HG03558 (cell line): ENCODE results near the gene MLH1.
A peak's percentile ranks its signal among the peaks of the same experiment; 100 is the strongest.
"Not testable (repeated sequence)": the region's sequence is repeated elsewhere in the genome, so short reads cannot be mapped to it uniquely, and the experiment has no call there.

Experiments
- ATAC-seq: cut with Tn5 transposase; IDR thresholded peaks from one replicate; pipeline ENCODE4 v1.9.1; 2021; ENCODE audit warnings: moderate number of reproducible peaks; ENCODE audit not compliant: unreplicated experiment; ENCODE audit errors: extremely low read depth

The MLH1 gene

DNA sequence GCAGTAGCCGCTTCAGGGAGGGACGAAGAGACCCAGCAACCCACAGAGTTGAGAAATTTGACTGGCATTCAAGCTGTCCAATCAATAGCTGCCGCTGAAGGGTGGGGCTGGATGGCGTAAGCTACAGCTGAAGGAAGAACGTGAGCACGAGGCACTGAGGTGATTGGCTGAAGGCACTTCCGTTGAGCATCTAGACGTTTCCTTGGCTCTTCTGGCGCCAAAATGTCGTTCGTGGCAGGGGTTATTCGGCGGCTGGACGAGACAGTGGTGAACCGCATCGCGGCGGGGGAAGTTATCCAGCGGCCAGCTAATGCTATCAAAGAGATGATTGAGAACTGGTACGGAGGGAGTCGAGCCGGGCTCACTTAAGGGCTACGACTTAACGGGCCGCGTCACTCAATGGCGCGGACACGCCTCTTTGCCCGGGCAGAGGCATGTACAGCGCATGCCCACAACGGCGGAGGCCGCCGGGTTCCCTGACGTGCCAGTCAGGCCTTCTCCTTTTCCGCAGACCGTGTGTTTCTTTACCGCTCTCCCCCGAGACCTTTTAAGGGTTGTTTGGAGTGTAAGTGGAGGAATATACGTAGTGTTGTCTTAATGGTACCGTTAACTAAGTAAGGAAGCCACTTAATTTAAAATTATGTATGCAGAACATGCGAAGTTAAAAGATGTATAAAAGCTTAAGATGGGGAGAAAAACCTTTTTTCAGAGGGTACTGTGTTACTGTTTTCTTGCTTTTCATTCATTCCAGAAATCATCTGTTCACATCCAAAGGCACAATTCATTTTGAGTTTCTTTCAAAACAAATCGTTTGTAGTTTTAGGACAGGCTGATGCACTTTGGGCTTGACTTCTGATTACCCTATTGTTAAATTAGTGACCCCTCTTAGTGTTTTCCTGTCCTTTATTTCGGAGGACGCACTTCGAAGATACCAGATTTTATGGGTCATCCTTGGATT lies at the start of gene MLH1:
MLH1 (plus strand) TSS at position 193 of the 958 bp plus-strand sequence; CDS start at position 223, 30 bp downstream.
- ATAC-seq = peak; percentile 90

DNA sequence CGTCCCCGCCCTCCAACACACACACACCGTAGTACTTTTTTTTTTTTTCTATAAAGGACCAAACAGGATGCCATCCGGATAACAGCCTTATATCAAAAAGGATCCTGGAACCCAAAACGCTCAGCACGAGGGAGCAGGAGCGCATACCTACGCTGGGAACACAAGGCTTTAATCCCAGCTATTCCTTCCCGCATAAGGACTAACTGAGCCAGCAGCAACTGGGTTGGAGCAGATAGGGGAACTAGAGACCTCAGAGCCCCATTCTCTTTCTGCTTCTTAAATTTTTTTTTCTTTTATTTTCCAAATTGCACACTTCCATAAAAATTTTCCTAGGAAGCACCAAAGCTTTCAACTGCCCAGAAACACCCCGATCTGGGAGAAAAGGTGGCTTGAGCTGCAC lies 49.7 kb upstream of the MLH1 start:
- no peak for ATAC-seq

DNA sequence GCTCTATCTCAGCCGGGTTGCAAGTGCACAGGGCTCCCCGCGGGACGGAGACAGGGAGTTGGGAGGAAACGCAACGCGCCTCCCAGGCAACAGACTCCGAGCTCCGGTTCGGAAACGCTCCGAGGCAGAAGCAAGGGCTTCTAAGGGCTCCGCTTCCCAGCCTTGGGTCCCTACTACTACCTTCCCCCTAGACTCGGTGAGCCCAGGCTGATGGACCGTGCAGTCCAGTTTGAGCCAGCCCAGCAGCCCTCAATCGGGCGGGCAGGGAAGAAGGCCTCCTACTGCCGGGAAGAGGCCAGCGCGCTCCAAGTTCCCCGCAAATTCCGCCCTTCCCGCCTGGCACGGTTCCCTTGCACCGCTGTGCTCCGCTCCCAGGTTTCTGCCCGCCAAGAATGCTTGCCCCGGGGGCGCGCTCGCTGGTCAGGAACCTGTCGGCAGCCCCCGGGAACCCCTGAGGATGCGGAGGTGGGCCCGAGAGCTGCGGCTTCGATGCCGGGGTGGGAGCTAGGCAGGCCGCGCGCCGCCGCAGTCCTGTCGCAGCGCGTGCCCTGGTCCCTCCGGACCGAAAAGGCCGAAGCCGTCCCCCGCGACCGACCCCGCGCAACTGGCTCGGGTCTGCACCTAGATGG lies 49.2 kb upstream of the MLH1 start:
- peak; percentile 12 for ATAC-seq

DNA sequence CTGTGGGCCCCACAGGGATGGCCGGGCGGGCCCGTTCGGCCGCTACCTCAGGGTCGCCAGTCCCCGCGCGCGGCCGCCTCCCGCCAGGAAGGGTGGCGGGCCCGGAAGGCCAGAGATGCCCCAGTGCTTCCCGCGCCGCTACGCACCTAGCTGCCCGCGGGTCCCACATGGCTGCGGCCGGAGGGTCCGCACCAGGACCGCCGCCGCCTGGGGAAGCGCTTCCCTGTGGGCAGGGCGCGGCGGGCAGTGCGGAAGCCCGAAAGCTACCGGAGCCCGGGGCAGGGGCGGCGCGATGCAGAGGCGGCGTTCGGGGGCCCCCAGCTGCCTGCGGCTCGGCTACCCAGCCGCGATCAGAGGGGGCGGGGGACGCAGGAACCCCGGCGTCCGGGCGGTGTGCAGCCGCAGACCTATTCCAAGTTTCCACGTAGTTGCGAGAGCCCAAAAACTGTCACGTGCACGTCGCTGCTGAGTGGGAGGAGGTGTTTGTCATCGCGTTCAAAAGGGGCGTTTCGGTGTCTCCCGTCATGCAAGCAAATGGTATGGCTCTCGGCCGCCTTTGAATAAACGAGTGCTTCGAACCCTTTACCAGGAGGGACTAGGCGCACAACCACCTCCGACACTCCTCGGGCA lies 48.6 kb upstream of the MLH1 start, which contains the start of gene TRANK1:
TRANK1 (minus strand) TSS at position 414 of the 630 bp plus-strand sequence; CDS start at position 169, 245 bp downstream.
- peak; percentile 61 for ATAC-seq

DNA sequence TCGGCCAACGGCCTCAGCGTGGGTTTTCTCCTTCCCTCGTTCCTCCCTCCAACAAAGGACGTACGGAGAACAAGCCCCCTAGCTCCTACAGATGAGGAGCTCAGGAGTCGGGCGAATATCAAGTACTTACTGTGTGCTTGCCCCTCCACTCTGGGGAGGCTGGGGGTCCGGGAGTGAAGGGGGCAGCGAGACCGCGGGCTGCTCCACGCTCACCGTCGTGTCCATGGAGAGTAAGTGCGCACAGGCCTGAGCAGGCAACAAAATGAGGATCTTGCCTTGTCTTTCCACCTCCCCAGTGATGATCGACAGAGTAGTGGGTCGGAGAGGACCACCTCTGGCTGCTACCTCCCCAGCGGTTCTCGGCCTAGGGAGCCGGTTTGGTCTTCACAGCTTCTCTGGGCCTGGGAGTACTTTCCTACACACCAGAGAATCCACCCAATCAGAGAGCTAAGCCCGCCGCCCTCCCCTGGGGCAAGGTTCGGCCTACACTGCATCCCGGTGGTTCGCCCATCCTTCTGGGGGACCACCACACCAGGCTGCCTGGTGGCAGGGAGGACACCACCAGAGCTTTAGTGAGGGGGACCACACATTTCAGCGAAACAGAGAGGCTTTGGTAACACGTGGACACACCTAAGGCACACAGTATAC lies 47.9 kb upstream of the MLH1 start:
- no peak for ATAC-seq

DNA sequence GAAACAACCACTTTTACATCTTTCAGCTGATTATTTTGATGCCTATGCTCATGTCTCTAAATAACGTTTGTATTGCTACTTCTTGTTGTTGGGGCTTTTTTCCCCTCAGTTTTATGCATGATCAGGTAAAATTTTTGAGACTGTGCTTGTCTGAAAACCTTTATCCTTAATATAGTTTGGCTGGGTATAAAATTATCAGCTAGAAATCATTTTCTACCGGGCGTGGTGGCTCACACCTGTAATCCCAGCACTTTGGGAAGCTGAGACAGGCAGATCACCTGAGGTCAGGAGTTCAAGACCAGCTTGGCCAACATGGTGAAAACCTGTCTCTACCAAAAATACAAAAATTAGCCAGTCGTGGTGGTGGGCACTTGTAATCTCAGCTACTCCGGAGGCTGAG lies 45.5 kb upstream of the MLH1 start:
- ATAC-seq = not testable (repeated sequence)

DNA sequence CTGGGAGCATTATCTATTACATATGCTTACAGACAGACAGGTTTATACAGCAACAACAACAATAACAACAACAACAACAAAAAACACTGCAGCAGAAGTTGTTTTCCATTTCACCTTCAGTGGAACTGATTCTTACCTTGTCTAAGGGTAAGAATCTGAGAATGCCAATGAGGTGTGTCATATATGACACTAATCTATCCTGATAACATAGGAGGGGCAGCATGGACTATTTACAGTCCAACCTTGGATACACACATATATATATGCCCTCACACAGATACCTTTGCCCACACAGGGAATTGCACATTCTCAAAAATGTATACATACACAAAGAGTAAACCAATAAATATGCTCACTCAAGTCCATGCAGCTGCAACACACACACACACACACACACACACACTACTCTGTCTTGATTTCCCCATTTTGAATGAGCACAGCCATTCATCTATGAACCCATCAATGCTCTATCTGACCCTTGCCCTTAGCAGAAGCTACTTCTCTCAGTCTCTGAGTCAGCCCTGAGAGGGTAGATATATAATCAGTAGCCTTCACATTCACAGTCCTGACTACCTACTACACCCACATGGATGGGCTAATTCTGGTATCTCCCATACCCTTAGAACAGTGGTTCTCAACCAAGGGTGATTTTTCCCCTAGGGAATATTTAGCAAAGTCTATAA lies 38.7 kb upstream of the MLH1 start:
- no peak for ATAC-seq

DNA sequence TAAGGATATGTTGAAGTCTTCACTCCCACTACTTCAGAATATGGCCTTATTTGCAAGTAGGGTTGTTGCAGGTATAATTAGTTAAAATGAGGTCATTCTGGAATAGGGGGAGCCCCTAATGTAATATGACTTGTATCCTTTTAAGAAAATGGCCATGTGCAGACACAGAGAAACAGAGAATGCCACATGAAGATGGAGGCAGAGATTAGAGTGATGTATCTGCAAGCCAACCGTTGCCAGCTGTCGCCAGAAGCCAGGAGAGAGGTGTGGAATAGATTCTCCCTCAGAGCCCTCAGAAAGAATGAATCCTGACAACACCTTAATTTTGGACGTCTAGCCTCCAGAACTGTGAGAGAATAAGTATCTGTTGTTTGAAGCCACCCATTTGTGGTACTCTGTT lies 37.2 kb upstream of the MLH1 start:
- no peak for ATAC-seq

DNA sequence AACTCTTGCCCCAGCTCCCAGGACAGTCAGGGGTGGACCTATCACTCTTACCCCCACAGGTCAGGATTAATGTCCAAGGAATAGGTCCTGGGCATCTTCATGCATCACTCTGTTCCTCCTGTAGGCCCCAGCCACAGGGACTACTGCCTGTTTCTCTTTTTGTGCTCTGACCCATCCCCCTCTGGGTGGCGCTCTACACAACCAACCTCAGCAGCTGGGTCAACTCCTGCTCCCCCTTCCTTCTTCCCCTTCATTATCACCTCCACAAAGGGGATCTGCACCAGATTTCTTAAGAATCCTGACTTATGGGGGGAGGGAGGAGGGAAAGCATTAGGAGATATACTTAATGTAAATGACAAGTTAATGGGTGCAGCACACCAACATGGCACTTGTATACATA lies 36.3 kb upstream of the MLH1 start:
- no peak for ATAC-seq

DNA sequence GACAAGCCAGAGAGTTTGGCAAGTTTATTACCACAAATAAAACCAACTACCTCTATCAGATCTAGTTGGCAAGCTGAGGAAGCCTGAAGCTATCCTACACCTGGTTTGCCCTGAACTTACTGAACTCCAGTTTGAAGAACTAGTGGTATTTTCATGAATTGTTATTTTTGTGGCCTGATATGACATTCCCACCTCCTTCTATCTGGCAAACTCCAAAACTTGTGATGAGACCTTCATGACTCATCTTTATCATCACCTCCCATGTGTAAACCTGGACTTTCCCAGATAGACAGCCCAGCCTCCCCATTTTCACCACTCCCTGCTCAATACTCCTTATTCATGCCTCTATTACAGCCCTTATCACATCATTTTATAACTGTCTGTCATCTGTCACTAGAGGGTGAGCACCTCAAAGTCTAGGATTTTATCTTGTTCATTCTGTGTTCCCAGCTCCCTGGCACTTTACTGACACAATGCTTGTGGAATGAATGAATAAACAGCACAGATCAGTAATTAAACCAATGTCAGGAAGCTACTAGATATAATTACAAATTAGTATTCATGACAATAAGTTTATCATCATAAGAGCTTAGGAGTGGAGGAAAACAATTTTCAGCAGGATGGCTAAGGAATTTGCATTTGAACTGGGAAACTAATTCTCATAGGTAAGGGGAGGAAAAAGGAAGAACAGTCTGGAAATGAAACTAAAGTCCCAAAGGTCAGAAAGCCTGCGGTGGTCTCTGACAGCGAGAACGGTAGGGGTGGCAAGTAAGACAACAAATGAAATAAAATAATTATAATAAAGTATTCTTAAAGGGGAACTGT lies 35.2 kb upstream of the MLH1 start:
- ATAC-seq = no peak

DNA sequence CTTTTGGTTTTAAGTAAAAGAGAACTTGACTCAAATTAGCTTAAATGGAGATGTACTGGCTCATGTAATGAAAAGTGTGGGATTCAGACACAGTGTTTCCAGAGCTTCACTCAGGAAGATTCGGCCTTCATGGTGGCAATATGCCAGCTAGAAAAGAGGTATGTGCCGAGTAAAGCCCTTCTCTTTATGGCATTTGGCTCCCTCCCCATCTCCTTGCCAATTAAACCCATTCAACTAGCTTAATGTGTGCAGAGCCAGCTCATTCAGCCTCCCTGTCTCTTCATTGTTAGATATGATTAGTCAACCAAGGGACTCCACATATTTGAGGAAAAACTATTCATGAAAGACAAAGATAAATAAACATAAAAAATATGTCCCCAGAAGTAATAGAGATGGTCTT lies 33.5 kb upstream of the MLH1 start:
- ATAC-seq = no peak

DNA sequence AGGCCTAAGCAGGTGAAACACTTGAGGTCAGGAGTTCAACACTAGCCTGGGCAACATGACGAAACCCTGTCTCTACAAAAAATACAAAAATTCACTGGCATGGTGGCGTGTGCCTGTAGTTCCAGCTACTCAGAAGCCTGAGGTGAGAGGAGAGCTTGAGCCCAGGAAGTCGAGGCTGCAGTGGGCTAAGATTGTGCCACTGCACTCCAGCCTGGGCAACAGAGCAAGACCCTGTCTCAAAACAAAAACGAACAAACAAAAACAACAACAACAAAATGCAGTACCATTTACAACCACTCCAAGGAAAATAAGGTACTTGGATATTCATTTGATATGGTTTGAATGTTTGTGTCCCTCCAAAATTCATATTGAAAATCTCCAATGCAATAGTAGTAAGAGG lies 32.8 kb upstream of the MLH1 start:
- no peak for ATAC-seq

DNA sequence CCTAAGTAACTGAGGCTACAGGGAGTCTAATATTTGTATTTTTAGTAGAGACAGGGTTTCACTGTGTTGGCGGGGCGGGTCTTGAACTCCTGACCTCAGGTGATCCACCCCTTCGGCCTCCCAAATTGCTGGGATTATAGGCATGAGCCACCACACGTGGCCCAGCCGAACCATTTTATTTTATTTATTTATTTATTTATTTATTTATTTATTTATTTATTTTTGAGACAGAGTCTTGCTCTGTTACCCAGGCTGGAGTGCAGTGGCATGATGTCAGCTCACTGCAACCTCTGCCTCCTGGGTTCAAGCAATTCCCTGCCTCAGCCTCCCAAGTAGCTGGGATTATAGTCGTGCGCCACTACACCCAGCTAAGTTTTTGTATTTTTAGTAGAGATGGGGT lies 30.3 kb upstream of the MLH1 start:
- not testable (repeated sequence) for ATAC-seq

DNA sequence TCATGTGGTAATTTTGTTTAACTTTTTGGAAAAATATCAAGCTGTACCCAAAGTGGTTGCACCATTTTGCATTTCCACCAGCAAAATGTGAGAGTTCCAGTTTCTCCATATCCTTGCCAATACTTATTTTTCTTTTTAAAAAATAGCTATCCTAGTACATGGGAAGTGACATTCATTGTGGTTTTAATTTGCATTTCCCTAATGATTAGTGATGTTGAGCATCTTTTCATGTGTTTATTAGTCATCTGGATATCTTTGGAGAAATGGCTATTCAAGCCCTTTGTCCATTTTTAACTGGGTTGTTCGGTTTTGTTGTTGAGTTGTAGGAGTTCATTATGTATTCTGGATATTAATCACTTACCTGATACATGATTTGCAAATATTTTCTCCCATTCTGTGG lies 29.0 kb upstream of the MLH1 start:
- ATAC-seq = no peak

DNA sequence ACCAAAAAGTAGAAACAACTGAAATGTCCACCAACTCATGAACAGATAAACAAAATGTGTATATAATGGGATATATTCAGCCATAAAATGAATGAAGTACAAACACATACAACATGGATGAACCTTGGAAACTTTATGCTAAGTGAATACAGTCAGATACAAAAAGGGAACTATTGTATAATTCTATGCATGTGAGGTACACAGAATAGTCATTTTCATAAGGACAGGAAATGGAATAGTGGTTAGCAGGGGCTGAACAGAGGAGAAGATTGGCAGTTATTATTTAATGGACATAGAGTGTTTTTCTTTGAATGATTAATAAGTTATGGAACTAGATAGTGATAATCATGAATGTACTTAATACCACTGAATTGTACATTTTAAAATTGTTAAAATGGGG lies 28.5 kb upstream of the MLH1 start:
- ATAC-seq = no peak

DNA sequence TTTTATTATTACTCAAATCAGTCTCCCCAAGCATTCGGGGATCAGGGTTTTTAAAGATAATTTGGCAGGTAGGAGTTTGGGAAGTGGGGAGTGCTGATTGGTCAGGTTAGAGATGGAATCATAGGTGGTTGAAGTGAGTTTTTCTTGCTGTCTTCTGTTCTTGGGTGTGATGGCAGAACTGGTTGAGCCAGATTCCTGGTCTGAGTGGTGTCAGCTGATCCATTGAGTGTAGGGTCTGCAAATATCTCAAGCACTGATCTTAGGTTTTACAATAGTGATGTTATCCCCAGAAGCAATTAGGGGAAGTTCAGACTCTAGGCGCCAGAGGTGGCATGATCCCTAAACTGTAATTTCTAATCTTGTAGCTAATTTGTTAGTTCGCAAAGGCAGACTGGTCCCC lies 27.9 kb upstream of the MLH1 start:
- no peak for ATAC-seq

DNA sequence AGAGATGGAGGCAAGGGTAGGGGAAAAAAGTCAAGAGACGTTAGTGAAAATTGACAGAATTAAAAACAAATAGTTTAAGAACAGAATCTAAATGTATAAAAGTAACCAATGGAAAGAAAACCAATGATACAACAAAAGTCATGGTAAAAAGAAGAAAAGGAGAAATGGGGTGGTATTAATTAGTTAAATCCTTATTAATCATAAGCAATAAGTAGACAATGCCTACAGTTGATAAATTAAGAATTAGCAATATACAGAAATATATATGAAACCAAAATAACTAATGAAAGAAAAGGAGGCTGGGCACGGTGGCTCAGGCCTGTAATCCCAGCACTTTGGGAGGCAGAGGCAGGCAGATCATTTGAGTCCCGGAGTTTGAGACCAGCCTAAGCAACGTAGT lies 24.2 kb upstream of the MLH1 start:
- no peak for ATAC-seq

DNA sequence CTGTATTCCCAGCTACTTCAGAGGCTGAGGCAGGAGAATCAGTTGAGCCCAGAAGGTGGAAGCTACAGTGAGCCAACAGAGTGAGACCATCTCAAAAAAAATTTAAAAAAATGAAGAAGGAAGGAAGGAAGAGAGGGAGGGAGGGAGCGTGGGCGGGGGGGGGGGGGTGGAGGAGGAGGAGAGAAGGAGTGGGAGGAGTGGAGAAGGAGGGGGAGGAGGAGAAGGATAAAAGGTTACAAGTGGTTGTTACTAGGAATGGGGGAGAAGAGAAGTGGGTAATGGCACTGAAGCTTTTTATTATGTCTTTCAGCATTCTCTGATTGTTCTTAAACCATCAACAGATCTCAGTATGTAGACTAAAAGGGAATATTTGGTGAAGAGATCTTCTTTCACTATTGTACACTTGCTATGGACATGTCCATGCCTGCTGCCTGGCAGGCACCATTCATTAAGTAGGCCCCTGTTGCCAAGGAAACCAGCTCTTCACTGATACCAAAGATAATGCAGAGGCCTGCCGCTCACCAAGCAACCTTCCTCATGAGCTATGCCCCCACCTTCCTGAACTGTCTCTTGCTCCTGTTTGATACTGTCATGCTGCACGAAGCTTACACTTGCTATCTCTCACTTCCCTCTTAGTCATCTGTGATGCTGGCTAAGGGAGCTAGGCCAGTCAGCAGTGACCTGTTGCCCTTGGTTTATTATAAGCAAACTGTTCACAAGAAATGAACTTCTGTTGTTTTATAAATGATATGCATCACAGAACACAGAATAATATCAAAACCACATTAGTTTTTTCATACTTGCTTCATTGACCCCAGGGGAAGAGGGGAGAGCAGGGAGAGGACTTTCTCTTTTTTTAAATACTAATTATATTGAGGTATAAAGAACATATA lies 23.5 kb upstream of the MLH1 start:
- ATAC-seq = peak; percentile 99
